Neural crest cell (in vitro differentiated cells): ENCODE data around the gene CMIP. TPM values are rescaled to one million over a fixed set of nuclear protein-coding genes. Genes with fewer than 3 reads are reported as not detected.

Experiments
- DNase-seq: peaks from one replicate; pipeline ENCODE4 v3.0.0; 2021; ENCODE audit warnings: low read depth, mixed read lengths, low spot score
- H3K27ac Mint-ChIP-seq: one replicate; pipeline ENCODE4 v1.8.0; 2021; ENCODE audit warnings: mild to moderate bottlenecking, mixed read lengths; ENCODE audit not compliant: unreplicated experiment
- H3K27me3 Mint-ChIP-seq: 2 replicates; pipeline ENCODE4 v1.8.0; 2021; ENCODE audit warnings: low read depth, mild to moderate bottlenecking, mixed read lengths
- H3K36me3 Mint-ChIP-seq: 2 replicates; pipeline ENCODE4 v1.8.0; 2021; ENCODE audit warnings: low read depth, mild to moderate bottlenecking, mixed read lengths
- H3K4me1 Mint-ChIP-seq: 2 replicates; pipeline ENCODE4 v1.8.0; 2021; ENCODE audit warnings: mixed read lengths
- H3K4me3 Mint-ChIP-seq: one replicate; pipeline ENCODE4 v1.8.0; 2021; ENCODE audit warnings: mild to moderate bottlenecking, mixed read lengths
- H3K9me3 Mint-ChIP-seq: 2 replicates; pipeline ENCODE4 v1.8.0; 2021; ENCODE audit warnings: mixed read lengths
- total RNA-seq: library from RNA; stranded (reverse); gene quantifications from 2 replicates; pipeline ENCODE4 v1.2.1, GENCODE V29; 2021
- TF ChIP-seq, protein P1 (sequence below): fragments of 200-600 bp; sonication (generic); conservative IDR thresholded peaks from 2 replicates; pipeline ENCODE4 v1.5.0; 2021; ENCODE audit warnings: antibody characterized with exemption, mild to moderate bottlenecking

CMIP gene
- total RNA-seq, 1 donor from 2014 or later: 41.2 TPM

DNA sequence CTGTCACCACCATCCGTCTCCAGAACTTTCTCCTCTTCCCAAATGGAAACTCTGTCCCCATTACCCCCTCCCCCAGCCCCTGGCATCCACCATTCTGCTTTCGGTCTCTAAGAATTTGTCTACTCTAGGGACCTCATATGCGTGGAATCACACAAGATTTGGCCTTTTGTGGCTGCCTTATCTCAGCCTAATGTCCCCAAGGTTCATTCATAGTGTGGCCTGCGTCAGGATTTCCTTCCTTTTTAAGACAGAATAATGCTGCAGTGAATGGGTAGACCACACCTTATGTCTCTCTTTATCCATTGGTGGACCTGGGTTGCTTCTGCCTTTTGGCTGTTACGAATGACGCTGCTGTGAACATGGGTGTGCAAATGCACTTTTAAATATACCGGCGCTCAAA is 194.7 kb downstream of the CMIP start:
- H3K4me1 Mint-ChIP-seq: peaks cover 59% of the 10 kb centered on the region
- no peak overlapping the region for H3K27ac Mint-ChIP-seq

DNA sequence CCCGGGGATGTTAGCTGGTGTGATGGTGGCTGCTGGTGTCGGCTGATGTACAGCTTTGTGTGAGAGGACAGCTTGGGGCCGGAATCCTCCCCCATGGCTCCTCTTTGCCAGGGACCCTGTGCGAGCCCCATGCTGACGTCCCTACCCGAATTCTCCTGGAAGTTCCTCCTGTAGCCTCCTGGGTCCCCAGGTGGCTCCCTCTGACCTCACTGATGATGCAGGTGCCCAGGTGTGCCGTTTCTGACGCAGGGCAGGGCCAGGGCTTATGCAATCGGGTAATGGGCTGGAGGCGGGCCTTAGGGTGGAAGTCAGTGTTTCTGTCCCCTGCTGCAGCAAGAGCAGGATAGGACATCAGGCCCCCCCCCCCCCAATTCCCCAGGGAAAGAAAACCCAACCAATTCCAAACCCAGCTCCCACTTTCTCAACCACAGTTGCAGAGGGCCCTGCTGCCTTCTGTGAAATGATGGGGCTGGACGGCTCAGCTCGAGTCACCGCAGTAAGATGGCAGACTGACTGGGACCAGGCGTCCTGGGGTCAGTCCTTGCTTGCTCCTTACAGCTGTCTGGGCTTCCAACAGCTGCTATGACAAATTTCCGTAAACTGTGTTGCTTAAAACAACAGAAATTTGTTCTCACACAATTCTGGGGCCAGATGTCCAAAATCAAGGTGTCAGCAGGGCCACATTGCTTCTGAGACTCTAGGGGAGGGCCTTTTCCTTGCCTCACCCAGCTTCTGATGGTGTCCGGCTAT is 195.5 kb downstream of the CMIP start:
- Mint-ChIP-seq H3K27ac (no peak overlapping the region), H3K4me1 (peaks cover 53% of the 10 kb centered on the region), H3K4me3 (no peak overlapping the region)

More for the DNA sequence above, 194.7 kb downstream of the CMIP start:
- H3K4me3 Mint-ChIP-seq: no peak overlapping the region
- TF ChIP-seq, protein P1, sequence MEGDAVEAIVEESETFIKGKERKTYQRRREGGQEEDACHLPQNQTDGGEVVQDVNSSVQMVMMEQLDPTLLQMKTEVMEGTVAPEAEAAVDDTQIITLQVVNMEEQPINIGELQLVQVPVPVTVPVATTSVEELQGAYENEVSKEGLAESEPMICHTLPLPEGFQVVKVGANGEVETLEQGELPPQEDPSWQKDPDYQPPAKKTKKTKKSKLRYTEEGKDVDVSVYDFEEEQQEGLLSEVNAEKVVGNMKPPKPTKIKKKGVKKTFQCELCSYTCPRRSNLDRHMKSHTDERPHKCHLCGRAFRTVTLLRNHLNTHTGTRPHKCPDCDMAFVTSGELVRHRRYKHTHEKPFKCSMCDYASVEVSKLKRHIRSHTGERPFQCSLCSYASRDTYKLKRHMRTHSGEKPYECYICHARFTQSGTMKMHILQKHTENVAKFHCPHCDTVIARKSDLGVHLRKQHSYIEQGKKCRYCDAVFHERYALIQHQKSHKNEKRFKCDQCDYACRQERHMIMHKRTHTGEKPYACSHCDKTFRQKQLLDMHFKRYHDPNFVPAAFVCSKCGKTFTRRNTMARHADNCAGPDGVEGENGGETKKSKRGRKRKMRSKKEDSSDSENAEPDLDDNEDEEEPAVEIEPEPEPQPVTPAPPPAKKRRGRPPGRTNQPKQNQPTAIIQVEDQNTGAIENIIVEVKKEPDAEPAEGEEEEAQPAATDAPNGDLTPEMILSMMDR: no peak
- DNase-seq: no peak
- H3K9me3 Mint-ChIP-seq: no peaks in the 10 kb centered on the region
- H3K27me3 Mint-ChIP-seq: no peaks in the 10 kb centered on the region
- no peaks in the 10 kb centered on the region for H3K36me3 Mint-ChIP-seq

DNA sequence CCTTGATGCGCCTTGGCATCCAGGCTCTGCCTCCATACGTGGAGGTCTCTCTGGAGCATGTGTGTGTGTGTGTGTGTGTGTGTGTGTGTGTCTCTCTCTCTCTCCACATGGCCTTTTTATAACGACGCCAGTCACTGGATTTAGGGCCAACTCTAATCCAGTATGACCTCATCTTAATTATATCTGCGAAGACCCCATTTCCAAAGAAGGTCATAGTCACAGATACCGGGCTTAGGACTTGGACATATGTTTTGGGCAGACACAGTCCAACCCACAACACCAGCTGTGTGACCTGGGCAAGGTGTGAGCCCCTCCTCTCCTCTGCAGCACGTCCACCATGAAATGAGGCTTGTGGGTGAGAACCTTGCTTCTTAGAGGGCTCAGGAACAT is 196.1 kb downstream of the CMIP start:
- TF ChIP-seq, protein P1: no peak
- Mint-ChIP-seq H3K4me3 (no peak overlapping the region), H3K9me3 (no peaks in the 10 kb centered on the region), H3K27ac (no peak overlapping the region), H3K36me3 (no peaks in the 10 kb centered on the region), H3K4me1 (peaks cover 53% of the 10 kb centered on the region), H3K27me3 (no peaks in the 10 kb centered on the region)
- DNase-seq: no peak

More for the DNA sequence above, 195.5 kb downstream of the CMIP start:
- H3K27me3 Mint-ChIP-seq: no peaks in the 10 kb centered on the region
- no peak for DNase-seq
- no peaks in the 10 kb centered on the region for H3K9me3 Mint-ChIP-seq
- H3K36me3 Mint-ChIP-seq: no peaks in the 10 kb centered on the region
- TF ChIP-seq, protein P1: no peak

DNA sequence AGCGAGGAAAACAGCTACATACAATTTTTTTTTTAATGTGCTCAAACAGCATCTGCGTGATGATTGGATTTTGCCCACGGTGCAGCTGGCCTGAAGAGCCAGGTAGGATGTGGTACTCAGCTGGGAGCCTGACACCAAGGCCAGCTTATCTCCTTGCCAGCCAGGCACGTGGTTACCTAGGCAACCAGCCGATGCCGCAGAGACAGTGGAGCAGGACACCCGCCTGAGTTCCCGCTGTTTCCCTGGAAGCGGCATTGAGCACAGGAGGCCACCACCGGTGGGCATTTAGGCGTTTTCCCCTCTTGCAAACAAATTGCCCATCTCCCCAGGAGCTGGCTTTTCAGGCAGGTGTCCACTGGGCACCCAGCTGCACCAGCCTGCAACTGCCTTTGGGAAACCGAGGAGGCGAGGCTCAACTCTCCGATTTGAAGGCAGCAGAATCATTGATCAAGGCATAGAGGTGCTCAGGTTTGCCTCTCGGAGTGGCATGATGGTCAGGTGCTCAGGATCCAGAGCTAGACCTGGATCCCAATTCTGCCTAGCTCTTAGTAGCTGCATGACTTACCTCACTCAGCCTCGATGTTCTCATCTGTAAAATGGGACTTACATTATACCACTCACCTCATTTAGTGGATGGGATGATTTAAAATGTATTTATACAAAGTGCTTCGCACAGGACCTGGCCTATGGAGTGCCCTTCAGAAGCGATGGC is 196.9 kb downstream of the CMIP start:
- Mint-ChIP-seq H3K27me3 (no peaks in the 10 kb centered on the region), H3K36me3 (peaks cover 2% of the 10 kb centered on the region), H3K4me1 (peaks cover 49% of the 10 kb centered on the region), H3K4me3 (no peak overlapping the region), H3K27ac (no peak overlapping the region), H3K9me3 (peaks cover 3% of the 10 kb centered on the region)
- TF ChIP-seq, protein P1: no peak
- DNase-seq: no peak

DNA sequence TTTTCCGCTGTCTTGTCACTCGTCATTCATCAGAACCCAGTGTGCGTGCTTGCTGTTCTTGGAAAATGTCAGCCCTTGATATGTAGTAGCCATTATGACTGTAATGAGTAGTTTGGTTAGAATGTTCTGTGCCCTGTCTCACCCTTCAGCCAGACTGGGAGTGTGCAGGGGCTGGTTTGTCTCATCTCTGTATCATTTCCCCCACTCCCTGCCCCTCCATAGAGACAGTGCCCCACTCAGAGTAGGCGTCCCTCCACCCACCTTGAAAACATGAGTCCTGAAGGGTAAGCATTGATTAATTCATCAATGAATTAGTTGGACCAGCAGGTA is 197.5 kb downstream of the CMIP start:
- H3K36me3 Mint-ChIP-seq: peaks cover 2% of the 10 kb centered on the region
- H3K4me1 Mint-ChIP-seq: peaks cover 48% of the 10 kb centered on the region
- no peak overlapping the region for H3K27ac Mint-ChIP-seq
- H3K9me3 Mint-ChIP-seq: peaks cover 3% of the 10 kb centered on the region
- no peak for DNase-seq
- TF ChIP-seq, protein P1: no peak
- no peak overlapping the region for H3K4me3 Mint-ChIP-seq
- H3K27me3 Mint-ChIP-seq: no peaks in the 10 kb centered on the region
